CD4-positive, alpha-beta memory T cell (primary cell): ENCODE results near the gene HPS6. TPM values are rescaled to one million over a fixed set of nuclear protein-coding genes. Genes with fewer than 3 reads are reported as not detected.

Experiments
- CTCF ChIA-PET: fragments of 350-600 bp; sonication (Branson Sonifier 250); formaldehyde crosslinking; loops from one replicate; lab custom pipeline; 2021; ENCODE audit warnings: inconsistent platforms; ENCODE audit not compliant: partially characterized antibody; lab: Charles Lee
- POLR2A ChIA-PET: fragments of 350-600 bp; sonication (Branson Sonifier 250); formaldehyde crosslinking; loops from one replicate; lab custom pipeline; 2021; ENCODE audit not compliant: partially characterized antibody; lab: Charles Lee
- DNase-seq, 5 donors: peaks; one replicate each; pipeline versions ENCODE4 v3.0.0 to v3.0.0-alpha.2; 2020 to 2022; ENCODE audit warnings: mixed read lengths in 1 of 5
- H3K27ac ChIP-seq: one replicate; pipeline ENCODE4 v1.7.0; 2013; ENCODE audit warnings: low read depth, low read length
- H3K27me3 ChIP-seq: 2 replicates; pipeline ENCODE4 v1.7.0; 2013; ENCODE audit warnings: mild to moderate bottlenecking, low read length, moderate library complexity; ENCODE audit not compliant: insufficient read depth
- H3K36me3 ChIP-seq: 2 replicates; pipeline ENCODE4 v1.7.0; 2013; ENCODE audit warnings: mild to moderate bottlenecking, low read length, moderate library complexity; ENCODE audit not compliant: insufficient read depth
- H3K4me1 ChIP-seq: 2 replicates; pipeline ENCODE4 v1.7.0; 2013; ENCODE audit warnings: mild to moderate bottlenecking, low read length, moderate library complexity; ENCODE audit not compliant: insufficient read depth
- H3K4me3 ChIP-seq, 2 donors: one replicate each; pipeline ENCODE4 v1.7.0; 2013; ENCODE audit warnings: low read length in 2 of 2, mild to moderate bottlenecking in 1 of 2
- H3K9me3 ChIP-seq, 2 donors: one replicate each; pipeline ENCODE4 v1.7.0; 2013; ENCODE audit warnings: low read length in 2 of 2, control low read depth in 1 of 2; ENCODE audit not compliant: control insufficient read depth in 1 of 2
- H3K27ac Mint-ChIP-seq, 7 donors: one replicate each; pipeline ENCODE4 v1.8.0; 2020 to 2021; ENCODE audit warnings: mixed read lengths in 7 of 7, mild to moderate bottlenecking in 6 of 7, inconsistent platforms in 3 of 7, moderate library complexity in 3 of 7
- H3K27me3 Mint-ChIP-seq, 2 donors: one replicate each; pipeline ENCODE4 v1.8.0; 2020 to 2021; ENCODE audit warnings: mixed read lengths in 2 of 2
- H3K36me3 Mint-ChIP-seq, 2 donors: one replicate each; pipeline ENCODE4 v1.8.0; 2020 to 2021; ENCODE audit warnings: mixed read lengths in 2 of 2, inconsistent platforms in 1 of 2, mild to moderate bottlenecking in 1 of 2
- H3K4me1 Mint-ChIP-seq, 4 donors: one replicate each; pipeline ENCODE4 v1.8.0; 2020 to 2021; ENCODE audit warnings: mixed read lengths in 4 of 4, mild to moderate bottlenecking in 1 of 4
- H3K4me3 Mint-ChIP-seq, 8 donors: one replicate each; pipeline ENCODE4 v1.8.0; 2020 to 2021; ENCODE audit warnings: mixed read lengths in 8 of 8, mild to moderate bottlenecking in 7 of 8, moderate library complexity in 6 of 8, inconsistent platforms in 3 of 8
- H3K9me3 Mint-ChIP-seq, 8 donors: one replicate each; pipeline ENCODE4 v1.8.0; 2020 to 2021; ENCODE audit warnings: mixed read lengths in 8 of 8, mild to moderate bottlenecking in 5 of 8, inconsistent platforms in 3 of 8, moderate library complexity in 1 of 8
- intact Hi-C: fragments of 100-400 bp; cut with micrococcal nuclease; formaldehyde crosslinking; loops from one replicate; pipeline ENCODE4 v1.15.1; 2023
- polyA plus RNA-seq, 2 donors: library from polyadenylated mRNA; unstranded; fragments of 300-500 nt; fragmentation: Illumina TruSeq; gene quantifications; one replicate each; pipeline ENCODE4 v1.2.3, GENCODE V29; 2021
- total RNA-seq, 2 experiments: library from RNA; stranded (reverse); gene quantifications; one replicate each; pipeline ENCODE4 v1.2.3, GENCODE V29; 2021

Gene HPS6
- total and polyA plus RNA-seq, 4 experiments from 2014 or later: 25.1 to 27.9 (median 27.1) TPM

DNA sequence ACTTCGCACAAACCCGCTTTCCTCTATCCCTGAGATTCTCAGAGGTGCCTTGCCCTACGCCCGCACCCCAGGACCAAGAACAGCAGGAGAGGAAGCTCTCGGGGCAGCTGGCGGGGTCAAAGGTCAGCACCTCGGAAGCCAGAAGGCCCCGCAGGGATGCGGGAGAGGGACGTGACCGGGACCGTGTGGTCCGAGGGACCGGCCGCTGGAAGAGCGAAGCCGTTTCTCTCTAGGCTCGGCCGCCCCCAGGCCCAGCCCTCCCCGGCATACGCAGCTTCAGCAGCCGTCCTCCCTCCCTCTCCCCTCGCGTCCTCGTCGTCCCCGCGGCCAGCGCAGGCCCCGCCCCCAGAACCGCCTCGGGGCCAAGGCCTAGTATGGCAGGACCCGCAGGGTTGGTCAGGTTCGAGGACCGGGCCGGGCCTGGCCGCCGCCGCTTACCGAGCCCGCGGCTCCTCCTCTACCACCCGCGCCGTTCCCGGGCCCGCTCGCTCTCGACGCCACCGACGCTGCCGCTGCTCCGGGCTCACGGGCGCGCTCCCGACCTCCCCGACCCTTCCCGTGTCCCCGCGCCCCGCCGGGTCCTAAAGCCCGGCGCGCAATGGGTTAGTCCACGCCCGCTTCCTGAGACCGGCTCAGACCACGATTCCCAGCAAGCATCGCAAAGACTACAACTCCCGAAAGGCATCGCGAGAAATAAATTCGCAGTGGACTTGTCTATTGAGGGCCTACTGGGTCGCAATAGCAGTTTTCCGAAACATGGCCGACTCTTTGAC, 9.3 kb upstream of the HPS6 start, which contains the start of gene ARMH3:
TSS of gene ARMH3 (minus strand) at position 527 of the 773 bp plus-strand sequence. CDS start 16,059 bp downstream, outside the sequence.
- intact Hi-C loops: loop anchor here (1.0 to 5.0 kb wide), 7 partner anchors 9 to 704 kb away; partner anchors contain the start of genes ACTR1A, BTRC, HPS6 and OGA
- CTCF ChIA-PET: interaction anchor here (0.8 to 4.6 kb wide), 7 partner anchors 11 to 528 kb away, joined by 3 to 21 read pairs (median 4); no protein-coding TSS in a partner anchor
- Mint-ChIP-seq H3K27ac (peak within 1 kb of the TSS; percentile 94 to 99 (median 97)), H3K4me1 (peaks cover 31 to 54% (median 42%) of the 10 kb centered on the region in 4 donors), H3K36me3 (peaks cover 0 to 7% of the 10 kb centered on the region in 2 donors), H3K4me3 (peak within 1 kb of the TSS; percentile 95 to 98 (median 96)), H3K27me3 (no peaks in the 10 kb centered on the region), H3K9me3 (no peaks in the 10 kb centered on the region)
- Histone ChIP-seq H3K27ac (peak within 1 kb of the TSS; percentile 88), H3K9me3 (no peaks in the 10 kb centered on the region), H3K36me3 (no peaks in the 10 kb centered on the region), H3K4me3 (peak within 1 kb of the TSS; percentile 89 to 99), H3K27me3 (no peaks in the 10 kb centered on the region), H3K4me1 (peaks cover 51% of the 10 kb centered on the region)
- peak; percentile 89 to 92 (median 90) for DNase-seq
- POLR2A ChIA-PET: interaction anchor here (0.8 to 3.4 kb wide), 14 partner anchors 11 to 658 kb away, joined by 3 to 49 read pairs (median 4); partner anchors contain the start of genes ACTR1A, HPS6, NOLC1 and OGA

DNA sequence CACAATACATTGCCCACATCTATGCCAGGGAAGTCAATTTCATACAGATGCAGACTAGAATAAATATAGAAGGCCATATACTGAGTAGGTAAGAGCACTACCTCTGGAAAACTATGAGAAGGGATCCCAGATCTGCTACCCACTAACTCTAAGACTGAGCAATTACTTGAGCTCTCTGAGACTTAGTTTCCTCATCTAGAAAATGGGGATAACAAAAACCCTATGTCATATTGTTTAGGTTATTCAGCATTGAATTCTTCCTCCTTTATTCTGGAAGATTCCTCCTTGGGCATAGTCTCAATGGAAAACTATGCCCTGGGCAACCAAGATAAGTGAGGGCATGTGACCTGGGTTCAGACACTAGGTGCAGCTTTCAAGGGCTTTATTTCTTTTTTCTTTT, 5.2 kb upstream of the HPS6 start:
- Histone ChIP-seq H3K27me3 (no peaks in the 10 kb centered on the region), H3K4me3 (no peak overlapping the region), H3K4me1 (peaks cover 17% of the 10 kb centered on the region), H3K9me3 (no peaks in the 10 kb centered on the region), H3K27ac (no peak overlapping the region), H3K36me3 (no peaks in the 10 kb centered on the region)
- DNase-seq: no peak
- ChIA-PET POLR2A (interaction anchor here (0.7 kb wide), 1 partner anchor 8 kb away, joined by 3 read pairs; no protein-coding TSS in a partner anchor), CTCF (interaction anchor here (0.8 to 2.7 kb wide), 4 partner anchors 9 to 72 kb away, joined by 3 to 11 read pairs (median 3); no protein-coding TSS in a partner anchor)
- Mint-ChIP-seq H3K4me1 (peaks cover 17 to 25% (median 22%) of the 10 kb centered on the region in 4 donors), H3K9me3 (no peaks in the 10 kb centered on the region), H3K36me3 (peaks cover 0 to 10% of the 10 kb centered on the region in 2 donors), H3K27ac (no peak overlapping the region), H3K4me3 (no peak overlapping the region), H3K27me3 (no peaks in the 10 kb centered on the region)
- intact Hi-C loops: loop anchor here (5.0 kb wide), 2 partner anchors 228 to 708 kb away; partner anchors contain the start of gene BTRC

DNA sequence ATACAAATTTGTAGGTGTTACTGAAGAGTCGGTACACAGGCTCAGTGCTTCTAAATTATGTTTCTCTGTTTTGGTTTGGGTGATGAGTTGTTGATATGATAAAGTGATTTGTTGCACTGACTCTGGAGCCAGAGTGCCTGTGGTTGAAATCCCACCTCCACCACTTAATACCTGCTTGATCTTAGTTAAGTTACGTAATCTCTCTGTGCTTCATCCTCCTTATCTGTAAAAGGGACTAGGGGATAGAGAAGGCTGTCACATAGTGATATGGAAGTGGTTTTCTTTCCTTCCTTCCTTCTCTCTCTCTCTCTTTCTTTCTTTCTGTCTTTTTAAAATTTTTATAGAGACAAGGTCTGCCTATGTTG, 664 bp upstream of the HPS6 start:
- Mint-ChIP-seq H3K27me3 (no peaks in the 10 kb centered on the region), H3K4me1 (peaks cover 17 to 37% (median 29%) of the 10 kb centered on the region in 4 donors), H3K9me3 (peaks cover 0 to 2% (median 0%) of the 10 kb centered on the region in 8 donors), H3K36me3 (peaks cover 0 to 16% of the 10 kb centered on the region in 2 donors), H3K27ac (peak overlapping the region; percentile 92 to 99 (median 96)), H3K4me3 (peak overlapping the region; percentile 84 to 92 (median 88))
- Histone ChIP-seq H3K4me1 (peaks cover 42% of the 10 kb centered on the region), H3K27me3 (no peaks in the 10 kb centered on the region), H3K27ac (peak overlapping the region; percentile 90), H3K4me3 (peak overlapping the region; percentile 17 to 49), H3K36me3 (no peaks in the 10 kb centered on the region), H3K9me3 (no peaks in the 10 kb centered on the region)
- POLR2A ChIA-PET: interaction anchor here (1.6 to 4.3 kb wide), 2 partner anchors 9 to 56 kb away, joined by 6 to 49 read pairs; partner anchors contain the start of genes ARMH3 and LDB1
- intact Hi-C loops: loop anchor here (2.0 kb wide), 1 partner anchor 246 kb away; the partner anchor contains the start of gene OGA
- DNase-seq: no peak
- CTCF ChIA-PET: no interaction called here

DNA sequence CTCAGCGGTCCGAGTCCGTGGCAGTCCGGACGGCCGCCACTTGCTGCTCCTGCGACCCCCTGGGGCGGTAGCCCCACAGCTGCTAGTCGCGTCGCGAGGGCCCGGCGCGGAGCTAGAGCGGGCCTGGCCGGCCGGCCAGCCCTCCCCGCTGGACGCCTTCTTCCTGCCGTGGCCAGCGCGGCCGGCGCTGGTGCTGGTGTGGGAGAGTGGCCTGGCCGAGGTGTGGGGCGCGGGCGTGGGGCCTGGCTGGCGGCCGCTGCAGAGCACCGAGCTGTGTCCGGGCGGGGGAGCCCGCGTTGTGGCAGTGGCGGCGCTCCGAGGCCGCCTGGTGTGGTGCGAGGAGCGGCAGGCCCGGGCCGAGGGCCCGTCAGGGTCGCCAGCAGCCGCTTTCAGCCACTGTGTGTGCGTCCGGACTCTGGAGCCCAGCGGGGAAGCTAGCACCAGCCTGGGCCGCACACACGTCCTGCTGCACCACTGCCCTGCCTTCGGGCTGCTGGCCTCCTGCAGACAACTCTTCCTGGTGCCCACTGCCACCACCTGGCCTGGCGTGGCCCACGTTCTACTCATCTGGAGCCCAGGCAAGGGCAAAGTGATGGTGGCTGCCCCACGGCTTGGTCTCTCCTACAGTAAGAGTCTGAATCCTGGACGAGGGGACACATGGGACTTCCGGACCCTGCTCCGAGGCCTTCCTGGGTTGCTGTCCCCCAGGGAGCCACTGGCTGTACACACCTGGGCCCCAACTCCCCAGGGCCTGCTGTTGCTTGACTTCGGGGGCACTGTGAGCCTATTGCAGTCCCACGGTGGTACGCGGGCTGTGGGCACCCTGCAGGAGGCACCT, 631 bp downstream of the HPS6 start:
- ChIA-PET POLR2A (interaction anchor here (0.8 to 4.3 kb wide), 8 partner anchors 10 to 282 kb away, joined by 3 to 49 read pairs (median 4); partner anchors contain the start of genes ARMH3, LDB1 and NPM3), CTCF (interaction anchor here (1.0 to 1.3 kb wide), 5 partner anchors 9 to 225 kb away, joined by 3 to 7 read pairs (median 3); partner anchors contain the start of gene ARMH3)
- Mint-ChIP-seq H3K36me3 (peaks cover 0 to 16% of the 10 kb centered on the region in 2 donors), H3K27me3 (no peaks in the 10 kb centered on the region), H3K4me1 (peaks cover 19 to 39% (median 31%) of the 10 kb centered on the region in 4 donors), H3K27ac (peak overlapping the region; percentile 61 to 91 (median 89)), H3K9me3 (peaks cover 0 to 2% (median 0%) of the 10 kb centered on the region in 8 donors), H3K4me3 (peak overlapping the region; percentile 79 to 89 (median 87))
- peak overlapping the region; percentile 90 for H3K27ac ChIP-seq
- H3K36me3 ChIP-seq: no peaks in the 10 kb centered on the region
- peak in 3 of 5 donors; percentile 12 to 24 (median 17) for DNase-seq
- H3K9me3 ChIP-seq: no peaks in the 10 kb centered on the region
- intact Hi-C loops: loop anchor here (1.0 to 2.0 kb wide), 5 partner anchors 9 to 247 kb away; partner anchors contain the start of genes ARMH3, NOLC1 and OGA
- H3K27me3 ChIP-seq: no peaks in the 10 kb centered on the region
- H3K4me1 ChIP-seq: peaks cover 42% of the 10 kb centered on the region
- peak overlapping the region; percentile 49 to 57 for H3K4me3 ChIP-seq

DNA sequence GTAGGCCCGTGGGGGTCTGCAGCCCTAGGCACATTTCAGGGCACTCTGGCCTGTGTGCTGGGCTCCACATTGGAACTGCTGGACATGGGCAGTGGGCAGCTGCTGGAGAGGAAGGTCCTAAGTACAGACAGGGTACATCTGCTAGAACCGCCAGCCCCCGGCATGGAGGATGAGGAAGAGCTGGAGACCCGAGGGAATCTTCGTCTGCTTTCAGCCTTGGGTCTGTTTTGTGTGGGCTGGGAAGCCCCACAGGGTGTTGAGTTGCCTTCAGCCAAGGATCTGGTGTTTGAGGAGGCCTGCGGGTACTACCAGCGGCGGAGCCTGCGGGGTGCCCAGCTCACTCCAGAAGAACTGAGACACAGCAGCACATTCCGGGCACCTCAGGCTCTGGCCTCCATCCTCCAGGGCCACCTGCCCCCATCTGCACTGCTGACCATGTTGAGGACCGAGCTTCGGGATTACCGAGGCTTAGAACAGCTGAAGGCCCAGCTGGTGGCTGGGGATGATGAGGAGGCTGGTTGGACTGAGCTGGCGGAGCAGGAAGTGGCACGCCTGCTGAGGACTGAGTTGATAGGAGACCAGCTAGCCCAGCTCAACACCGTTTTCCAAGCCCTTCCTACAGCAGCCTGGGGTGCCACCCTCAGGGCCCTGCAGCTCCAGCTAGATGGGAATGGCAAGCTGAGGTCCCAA, 1.4 kb downstream of the HPS6 start:
- Histone ChIP-seq H3K27me3 (no peaks in the 10 kb centered on the region), H3K27ac (peak overlapping the region; percentile 90), H3K4me3 (peak overlapping the region in 1 of 2 donors; percentile 49), H3K9me3 (no peaks in the 10 kb centered on the region), H3K4me1 (peaks cover 42% of the 10 kb centered on the region), H3K36me3 (no peaks in the 10 kb centered on the region)
- Mint-ChIP-seq H3K4me3 (peak overlapping the region; percentile 79 to 89 (median 87)), H3K27ac (peak overlapping the region; percentile 35 to 91 (median 89)), H3K4me1 (peaks cover 22 to 39% (median 31%) of the 10 kb centered on the region in 4 donors), H3K9me3 (peaks cover 0 to 2% (median 0%) of the 10 kb centered on the region in 8 donors), H3K36me3 (peaks cover 0 to 16% of the 10 kb centered on the region in 2 donors), H3K27me3 (no peaks in the 10 kb centered on the region)
- DNase-seq: no peak
- intact Hi-C loops: no loop called here
- ChIA-PET CTCF (interaction anchor here (1.0 to 1.6 kb wide), 6 partner anchors 9 to 226 kb away, joined by 3 to 7 read pairs (median 3); partner anchors contain the start of gene ARMH3), POLR2A (interaction anchor here (0.8 to 4.3 kb wide), 7 partner anchors 11 to 248 kb away, joined by 3 to 49 read pairs (median 4); partner anchors contain the start of genes ARMH3 and OGA)
